Measurements from ENCODE around the gene COL5A2. TPM values are rescaled to one million over a fixed set of nuclear protein-coding genes. Genes with fewer than 3 reads are reported as not detected.

Gene COL5A2
- total and polyA plus RNA-seq, 8 donors = 11.9 to 468 (median 48.1) TPM

GRCh38 chr2:189191766-189192165, 12.2 kb upstream of the COL5A2 start:
- no peaks in the 10 kb centered on the region for H3K36me3 ChIP-seq
- no peak overlapping the region for H3K27ac ChIP-seq
- H3K9me3 ChIP-seq = no peaks in the 10 kb centered on the region
- DNase-seq = no peak
- TF ChIP-seq POLR2A (IDR thresholded peaks at IDR 0.05) (no peak), EP300 (IDR thresholded peaks at IDR 0.05) (no peak), POLR2AphosphoS5 (IDR thresholded peaks at IDR 0.05) (no peak)
- TF ChIP-seq, protein P1, sequence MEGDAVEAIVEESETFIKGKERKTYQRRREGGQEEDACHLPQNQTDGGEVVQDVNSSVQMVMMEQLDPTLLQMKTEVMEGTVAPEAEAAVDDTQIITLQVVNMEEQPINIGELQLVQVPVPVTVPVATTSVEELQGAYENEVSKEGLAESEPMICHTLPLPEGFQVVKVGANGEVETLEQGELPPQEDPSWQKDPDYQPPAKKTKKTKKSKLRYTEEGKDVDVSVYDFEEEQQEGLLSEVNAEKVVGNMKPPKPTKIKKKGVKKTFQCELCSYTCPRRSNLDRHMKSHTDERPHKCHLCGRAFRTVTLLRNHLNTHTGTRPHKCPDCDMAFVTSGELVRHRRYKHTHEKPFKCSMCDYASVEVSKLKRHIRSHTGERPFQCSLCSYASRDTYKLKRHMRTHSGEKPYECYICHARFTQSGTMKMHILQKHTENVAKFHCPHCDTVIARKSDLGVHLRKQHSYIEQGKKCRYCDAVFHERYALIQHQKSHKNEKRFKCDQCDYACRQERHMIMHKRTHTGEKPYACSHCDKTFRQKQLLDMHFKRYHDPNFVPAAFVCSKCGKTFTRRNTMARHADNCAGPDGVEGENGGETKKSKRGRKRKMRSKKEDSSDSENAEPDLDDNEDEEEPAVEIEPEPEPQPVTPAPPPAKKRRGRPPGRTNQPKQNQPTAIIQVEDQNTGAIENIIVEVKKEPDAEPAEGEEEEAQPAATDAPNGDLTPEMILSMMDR (IDR thresholded peaks at IDR 0.05) = no peak
- no peaks in the 10 kb centered on the region for H3K4me1 ChIP-seq
- intact Hi-C loops (cut with DNase I; ENCODE audit: low total_unique reads) = no loop called here
- no peaks in the 10 kb centered on the region for H3K27me3 ChIP-seq
- H3K4me3 ChIP-seq = no peak overlapping the region

- Histone ChIP-seq H3K27me3 (no peaks in the 10 kb centered on the region), H3K27ac (no peak overlapping the region), H3K4me1 (no peaks in the 10 kb centered on the region), H3K9me3 (no peaks in the 10 kb centered on the region), H3K4me3 (no peak overlapping the region), H3K36me3 (no peaks in the 10 kb centered on the region)
- intact Hi-C loops (cut with DNase I; ENCODE audit: low total_unique reads) = no loop called here
- WGBS, 5 donors = 31 to 87% (median 57%) methylated on average over 3 of the region's 3 CpGs
- no peak for DNase-seq
- TF ChIP-seq, protein P1 (IDR thresholded peaks at IDR 0.05) = no peak
- TF ChIP-seq POLR2A (IDR thresholded peaks at IDR 0.05) = no peak
- no peak for TF ChIP-seq POLR2AphosphoS5 (IDR thresholded peaks at IDR 0.05)
- no peak for TF ChIP-seq EP300 (IDR thresholded peaks at IDR 0.05)
These were observed 11.1 kb upstream of the COL5A2 start for GRCh38 chr2:189190685-189191084.

DNA sequence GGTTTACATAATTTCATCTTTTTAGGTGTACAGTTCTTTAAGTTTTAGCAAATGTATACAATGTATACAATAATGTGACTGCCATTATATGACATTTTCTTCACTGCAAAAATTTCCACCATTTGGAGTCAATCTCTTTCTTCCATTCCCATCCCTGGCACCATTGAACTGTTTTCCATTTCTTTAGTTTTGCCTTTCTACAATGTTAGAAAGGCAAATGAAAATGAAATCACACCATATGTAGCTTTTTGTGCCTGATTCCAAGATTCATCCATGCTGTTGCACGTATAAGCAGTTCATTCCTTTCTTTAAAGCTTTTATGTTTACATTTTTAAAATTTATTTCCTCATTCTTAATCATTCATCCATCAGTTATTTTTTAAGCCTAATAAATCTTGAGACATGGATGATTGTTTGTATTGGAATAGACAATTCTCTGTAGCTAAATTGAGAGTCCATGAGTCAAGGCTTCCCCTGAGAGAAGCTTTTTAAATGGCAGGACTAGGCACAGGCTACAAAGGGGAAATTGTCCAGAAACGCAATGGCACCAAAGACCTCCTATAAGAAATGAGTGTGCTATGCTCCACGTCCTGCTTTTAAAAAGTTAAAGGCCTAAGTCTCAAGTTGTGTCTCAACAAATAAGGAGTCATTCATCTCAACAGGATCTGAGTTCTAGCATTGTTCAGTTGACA, 8.7 kb upstream of the COL5A2 start:
- intact Hi-C loops (cut with DNase I; ENCODE audit: low total_unique reads) = no loop called here
- no peak overlapping the region for H3K4me3 ChIP-seq
- no peaks in the 10 kb centered on the region for H3K4me1 ChIP-seq
- TF ChIP-seq EP300 (IDR thresholded peaks at IDR 0.05) (no peak), POLR2AphosphoS5 (IDR thresholded peaks at IDR 0.05) (no peak), POLR2A (IDR thresholded peaks at IDR 0.05) (no peak)
- TF ChIP-seq, protein P1 (IDR thresholded peaks at IDR 0.05) = no peak
- no peaks in the 10 kb centered on the region for H3K36me3 ChIP-seq
- no peak for DNase-seq
- 69 to 86% (median 83%) methylated on average over 3 of the region's 3 CpGs for WGBS, 5 donors
- no peaks in the 10 kb centered on the region for H3K9me3 ChIP-seq
- H3K27me3 ChIP-seq = no peaks in the 10 kb centered on the region
- no peak overlapping the region for H3K27ac ChIP-seq

DNA sequence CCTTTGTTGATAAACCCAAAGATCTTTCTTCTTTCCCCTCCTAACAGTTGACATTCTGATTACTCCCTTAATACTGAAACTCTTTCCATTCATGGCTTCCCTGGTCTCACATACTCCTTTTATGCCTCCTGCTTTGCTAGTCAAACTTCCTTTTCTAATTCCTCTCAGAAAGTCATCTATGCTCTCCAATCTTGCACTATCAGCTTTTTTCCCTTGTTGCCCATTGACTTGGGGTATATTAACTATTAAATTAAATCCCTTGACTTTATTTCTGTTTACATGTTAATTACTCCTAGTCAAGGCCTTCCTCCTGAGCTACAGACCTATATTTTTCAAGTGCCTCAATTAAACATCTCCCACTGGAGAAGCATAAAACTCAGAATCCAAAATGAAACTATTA, 3.6 kb upstream of the COL5A2 start:
- Histone ChIP-seq H3K36me3 (no peaks in the 10 kb centered on the region), H3K27ac (no peak overlapping the region), H3K4me1 (peaks cover 0 to 14% (median 4%) of the 10 kb centered on the region in 4 donors), H3K27me3 (no peaks in the 10 kb centered on the region), H3K4me3 (no peak overlapping the region), H3K9me3 (no peaks in the 10 kb centered on the region)
- intact Hi-C loops (cut with DNase I; ENCODE audit: low total_unique reads) = no loop called here
- no peak for TF ChIP-seq POLR2A (IDR thresholded peaks at IDR 0.05)
- TF ChIP-seq EP300 (IDR thresholded peaks at IDR 0.05) = no peak
- TF ChIP-seq, protein P1 (IDR thresholded peaks at IDR 0.05) = no peak
- no peak for TF ChIP-seq POLR2AphosphoS5 (IDR thresholded peaks at IDR 0.05)
- no peak for DNase-seq

Measured in stomach (tissue), 9 donors.